Fibroblast of lung (primary cell): Measurements from ENCODE around the gene IGSF11.

Experiments used
- EZH2 ChIP-seq: IDR thresholded peaks from 2 replicates; pipeline ENCODE4 v1.5.1; 2012; ENCODE audit warnings: low read length, control low read depth, mild to moderate bottlenecking; ENCODE audit errors: missing control alignments
- TF ChIP-seq, protein P1 (sequence below), 2 donors: IDR thresholded peaks in 1 of 2; conservative IDR thresholded peaks in 1 of 2; 1 replicate in 1 of 2; 2 replicates in 1 of 2; pipeline ENCODE4 v1.5.1; 2011 to 2012; ENCODE audit warnings: low read length in 2 of 2, control low read depth in 1 of 2, inconsistent platforms in 1 of 2, low read depth in 1 of 2, mild to moderate bottlenecking in 1 of 2

DNA sequence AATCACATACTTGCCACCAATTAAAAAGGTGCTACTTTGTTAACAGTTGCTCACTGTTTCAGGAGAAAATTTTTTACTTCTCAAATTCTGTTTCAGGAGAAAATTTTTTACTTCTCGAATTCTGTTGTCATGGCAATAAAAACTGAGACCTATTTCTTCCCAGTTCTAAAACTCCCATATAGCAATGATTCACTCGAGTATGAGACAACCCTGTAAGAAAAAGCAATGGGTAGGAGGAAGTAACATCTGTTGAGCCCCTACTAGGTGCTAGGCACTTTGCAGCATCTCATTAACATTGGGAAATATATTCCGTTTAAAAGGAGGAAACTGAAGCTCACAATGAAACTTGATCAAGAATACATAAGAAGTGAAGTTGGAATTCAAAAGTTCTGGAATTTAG, 35.1 kb upstream of the IGSF11 start:
- TF ChIP-seq, protein P1, sequence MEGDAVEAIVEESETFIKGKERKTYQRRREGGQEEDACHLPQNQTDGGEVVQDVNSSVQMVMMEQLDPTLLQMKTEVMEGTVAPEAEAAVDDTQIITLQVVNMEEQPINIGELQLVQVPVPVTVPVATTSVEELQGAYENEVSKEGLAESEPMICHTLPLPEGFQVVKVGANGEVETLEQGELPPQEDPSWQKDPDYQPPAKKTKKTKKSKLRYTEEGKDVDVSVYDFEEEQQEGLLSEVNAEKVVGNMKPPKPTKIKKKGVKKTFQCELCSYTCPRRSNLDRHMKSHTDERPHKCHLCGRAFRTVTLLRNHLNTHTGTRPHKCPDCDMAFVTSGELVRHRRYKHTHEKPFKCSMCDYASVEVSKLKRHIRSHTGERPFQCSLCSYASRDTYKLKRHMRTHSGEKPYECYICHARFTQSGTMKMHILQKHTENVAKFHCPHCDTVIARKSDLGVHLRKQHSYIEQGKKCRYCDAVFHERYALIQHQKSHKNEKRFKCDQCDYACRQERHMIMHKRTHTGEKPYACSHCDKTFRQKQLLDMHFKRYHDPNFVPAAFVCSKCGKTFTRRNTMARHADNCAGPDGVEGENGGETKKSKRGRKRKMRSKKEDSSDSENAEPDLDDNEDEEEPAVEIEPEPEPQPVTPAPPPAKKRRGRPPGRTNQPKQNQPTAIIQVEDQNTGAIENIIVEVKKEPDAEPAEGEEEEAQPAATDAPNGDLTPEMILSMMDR (conservative IDR thresholded peaks at IDR 0.05 in 1 of 2, IDR thresholded peaks at IDR 0.05 in 1 of 2; ENCODE audit: low read depth in 1 of 2, low read length in 2 of 2) = no peak
- TF ChIP-seq EZH2 = no peak
